GM18951 (cell line): ENCODE data around the gene TMEM51.

Experiments
- POLR2A ChIP-seq: IDR thresholded peaks from 4 replicates; pipeline ENCODE4 v1.6.1; 2011; ENCODE audit warnings: mild to moderate bottlenecking; ENCODE audit not compliant: insufficient read length, insufficient read depth; ENCODE audit errors: extremely low read depth
- in situ Hi-C: fragments of 300-500 bp; cut with MboI; formaldehyde crosslinking; loops from one replicate; pipeline ENCODE4 v1.12.0; 2022; ENCODE audit warnings: low sequenced_read_pairs, mixed read lengths, inconsistent platforms; ENCODE audit not compliant: unreplicated experiment

Gene TMEM51

GRCh38 chr1:15244813-15245212, 91.3 kb downstream of the TMEM51 start:
- no peak for TF ChIP-seq POLR2A
- in situ Hi-C loops, result no loop called here

DNA sequence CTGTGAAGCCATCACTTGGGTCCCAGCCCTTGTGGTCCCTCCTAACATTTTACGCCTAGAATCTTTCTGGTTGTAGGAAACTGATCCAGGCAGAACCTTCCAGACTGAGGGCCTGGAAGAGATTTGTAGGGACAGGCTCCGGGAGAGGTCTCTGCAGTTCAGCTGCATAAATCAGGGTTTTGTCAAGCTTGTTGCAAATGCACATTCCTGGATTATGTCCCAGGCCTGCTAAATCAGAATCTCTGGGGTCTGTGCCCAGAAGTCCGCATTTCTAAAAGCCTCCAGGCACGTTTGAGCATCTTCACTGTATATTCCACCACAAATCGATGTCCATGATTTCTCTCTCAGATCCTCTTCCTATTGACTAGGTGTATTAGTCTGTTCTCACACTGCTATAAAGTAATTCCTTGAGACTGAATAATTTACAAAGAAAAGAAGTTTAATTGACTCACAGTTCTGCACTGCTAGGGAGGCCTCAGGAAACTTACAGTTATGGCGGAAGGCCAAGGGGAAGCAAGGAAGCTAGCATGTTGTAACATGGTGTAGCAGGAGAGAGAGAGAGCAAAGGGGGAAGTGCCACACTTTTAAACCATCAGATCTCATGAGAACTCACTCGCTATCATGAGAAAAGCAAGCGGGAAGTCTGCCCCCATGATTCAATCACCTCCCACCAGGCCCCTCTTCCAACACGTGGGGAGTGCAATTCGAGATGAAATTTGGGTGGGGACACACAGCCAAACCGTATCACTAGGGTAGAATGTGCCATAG, 92.2 kb downstream of the TMEM51 start:
- in situ Hi-C loops, result no loop called here
- TF ChIP-seq POLR2A, result no peak

DNA sequence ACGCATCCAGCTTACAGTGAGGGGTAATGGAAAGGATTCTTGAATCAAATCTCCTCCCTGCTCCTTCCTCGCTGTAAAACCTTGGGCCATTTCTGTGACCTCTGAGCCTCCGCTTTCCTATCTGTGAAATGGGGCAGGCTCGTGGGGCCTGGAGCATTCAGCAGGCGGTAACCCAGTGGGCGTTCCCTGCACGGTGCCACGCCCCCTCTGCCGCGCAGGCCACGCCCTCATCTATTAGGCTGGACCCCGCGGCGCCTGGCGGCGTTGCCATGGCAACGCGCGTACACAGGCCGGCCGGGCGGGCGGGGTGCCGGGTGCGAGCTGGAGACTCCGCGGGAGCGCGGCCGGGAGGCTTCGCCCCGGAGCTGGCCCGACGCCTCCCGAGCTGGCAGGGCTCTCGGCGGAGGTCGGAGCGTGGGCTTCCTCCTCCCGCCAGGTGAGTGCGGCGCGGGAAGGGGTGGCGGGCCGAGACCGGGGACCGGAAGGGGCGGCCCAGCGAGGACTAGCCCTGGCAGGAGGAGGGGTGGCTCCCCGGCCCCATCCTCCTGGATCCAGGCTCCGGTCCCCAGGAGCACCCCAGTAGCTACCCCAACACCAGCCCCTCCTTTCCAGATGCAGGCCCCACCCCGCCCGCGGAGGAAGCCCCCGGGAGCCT, 93.5 kb downstream of the TMEM51 start, which contains the start of gene FHAD1:
TSS of gene FHAD1 (plus strand) at position 264 of the 655 bp plus-strand sequence. CDS start 4,562 bp downstream, outside the sequence.
- TF ChIP-seq POLR2A, result no peak
- in situ Hi-C loops, result no loop called here

GRCh38 chr1:15248216-15248615, 94.7 kb downstream of the TMEM51 start:
- in situ Hi-C loops, result no loop called here
- no peak for TF ChIP-seq POLR2A

DNA sequence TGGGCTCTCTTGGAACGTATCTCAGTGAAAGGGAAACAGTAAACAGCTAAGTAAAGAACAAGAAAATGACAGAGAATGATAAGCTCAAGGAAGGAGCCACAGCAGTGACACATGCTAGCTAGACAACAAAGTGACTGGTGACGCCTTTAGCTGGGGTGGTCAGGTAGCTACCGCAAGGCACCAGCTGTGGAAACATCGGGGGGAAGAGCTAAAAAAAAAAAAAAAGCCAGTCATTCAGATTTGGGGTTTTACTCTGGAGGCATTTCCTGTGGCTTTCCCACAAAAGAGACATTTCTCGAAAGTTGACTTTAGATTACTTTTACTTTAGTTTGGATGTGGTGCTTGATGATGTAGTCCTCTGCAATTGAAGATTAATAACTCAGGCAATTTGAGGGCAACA, 95.5 kb downstream of the TMEM51 start:
- TF ChIP-seq POLR2A, result no peak
- in situ Hi-C loops, result no loop called here

GRCh38 chr1:15251857-15252835, 98.6 kb downstream of the TMEM51 start:
- TF ChIP-seq POLR2A, result no peak
- in situ Hi-C loops, result no loop called here

DNA sequence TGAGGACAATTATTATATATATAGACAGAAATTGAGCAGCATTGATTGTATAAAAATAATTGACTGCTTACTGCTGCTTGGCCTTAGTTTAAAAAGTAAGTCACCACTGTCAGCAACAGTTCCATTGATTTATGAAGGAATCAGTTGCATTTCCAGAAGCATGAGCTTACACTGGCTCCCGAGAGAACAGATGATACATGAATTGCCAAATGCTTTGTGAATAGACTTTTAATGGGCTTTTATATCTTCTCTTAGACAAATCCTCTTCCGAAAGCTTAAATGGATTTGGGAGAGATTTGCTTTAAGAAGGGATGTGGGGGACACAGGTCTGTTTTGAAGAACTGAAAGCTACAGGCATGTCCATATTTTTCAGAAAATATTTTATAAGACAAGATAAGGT, 101.0 kb downstream of the TMEM51 start:
- no peak for TF ChIP-seq POLR2A
- in situ Hi-C loops, result no loop called here

DNA sequence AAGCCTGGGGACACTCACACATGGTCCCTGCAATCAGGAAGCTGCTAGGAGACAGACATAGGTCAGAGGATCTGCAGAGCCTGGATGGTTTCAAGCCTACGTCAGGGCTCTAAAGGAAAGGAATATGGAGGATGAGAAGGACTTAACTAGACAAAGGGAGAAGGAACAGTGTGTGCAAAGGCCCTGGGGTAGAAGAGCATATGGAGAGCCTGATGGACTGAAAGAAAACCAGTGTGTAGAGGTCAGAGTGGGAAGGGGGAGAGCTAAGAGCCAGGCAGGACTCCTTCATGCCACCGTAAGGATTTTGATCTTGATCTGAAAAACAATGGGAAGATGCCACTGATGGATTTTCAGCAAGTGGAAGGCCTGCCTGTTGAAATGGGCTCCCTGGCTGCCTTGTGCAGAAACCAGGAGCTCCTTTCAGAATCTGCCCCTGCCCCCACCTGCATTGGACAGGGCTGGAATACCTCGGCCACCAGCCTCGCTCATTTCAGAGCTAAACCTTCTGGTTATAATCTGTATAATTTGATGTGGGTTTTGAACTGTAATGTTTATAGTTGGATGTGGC, 102.1 kb downstream of the TMEM51 start:
- no peak for TF ChIP-seq POLR2A
- in situ Hi-C loops, result no loop called here

GRCh38 chr1:15256584-15256983, 103.0 kb downstream of the TMEM51 start:
- TF ChIP-seq POLR2A, result no peak

DNA sequence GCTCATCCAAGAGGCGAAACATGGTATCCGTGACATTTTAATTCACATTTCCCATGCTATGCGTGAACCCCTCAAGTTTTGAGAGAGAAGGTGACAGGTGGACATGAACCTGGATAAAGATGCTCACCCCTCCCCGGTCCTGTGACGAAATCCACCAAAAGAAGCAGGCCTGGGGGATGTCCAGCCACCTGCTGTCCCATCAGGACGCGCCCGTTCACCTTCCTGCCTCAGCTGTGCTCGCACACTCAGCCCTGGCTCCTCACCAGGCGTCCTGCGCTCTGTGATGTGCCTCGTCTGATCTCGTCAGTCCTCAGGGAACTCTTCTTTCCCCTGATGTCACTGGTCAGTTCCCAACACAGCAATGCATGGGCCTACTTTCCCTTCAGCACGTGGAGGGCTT, 103.8 kb downstream of the TMEM51 start:
- in situ Hi-C loops, result no loop called here
- no peak for TF ChIP-seq POLR2A

More at GRCh38 chr1:15256584-15256983, 103.0 kb downstream of the TMEM51 start:
- in situ Hi-C loops, result no loop called here

- in situ Hi-C loops, result no loop called here
Measured at GRCh38 chr1:15258833-15259621, 105.5 kb downstream of the TMEM51 start.

DNA sequence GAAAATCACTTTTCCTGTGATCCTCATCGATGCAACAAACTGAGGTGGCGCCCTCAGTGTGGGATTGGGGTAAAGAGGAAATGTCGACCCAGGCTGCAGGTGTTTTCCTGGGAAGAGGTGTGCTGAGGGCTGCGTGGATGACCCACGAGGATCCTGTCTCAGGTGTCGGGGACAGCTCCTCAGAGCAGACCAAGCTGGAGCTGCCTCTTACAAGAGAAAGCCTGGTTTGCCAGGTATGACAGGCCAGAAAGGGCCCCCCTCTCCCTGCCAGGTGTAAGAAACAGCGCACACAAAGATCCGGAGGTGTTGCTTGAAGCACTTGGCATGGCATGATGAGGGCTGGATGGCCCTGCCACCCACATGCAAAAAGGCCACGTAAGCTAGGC, 106.1 kb downstream of the TMEM51 start:
- in situ Hi-C loops, result no loop called here
- TF ChIP-seq POLR2A, result no peak

More at GRCh38 chr1:15258833-15259621, 105.5 kb downstream of the TMEM51 start:
- no peak for TF ChIP-seq POLR2A
